HFF-Myc (cell line): ENCODE data around the gene PNPLA2.

Source experiments
- DNase-seq: peaks from one replicate; pipeline ENCODE4 v3.0.0-alpha.2; 2011; ENCODE audit warnings: low read depth; ENCODE audit errors: extremely low read depth
- H3K4me3 ChIP-seq: replicated peaks from 2 replicates; pipeline ENCODE4 v1.5.1; 2011; ENCODE audit warnings: low read depth, mild to moderate bottlenecking, control low read depth, low read length
- CTCF ChIP-seq: IDR thresholded peaks from 2 replicates; pipeline ENCODE4 v1.5.1; 2012; ENCODE audit warnings: mild to moderate bottlenecking, low read depth, low read length, control low read depth; ENCODE audit errors: missing control alignments

Gene PNPLA2

DNA sequence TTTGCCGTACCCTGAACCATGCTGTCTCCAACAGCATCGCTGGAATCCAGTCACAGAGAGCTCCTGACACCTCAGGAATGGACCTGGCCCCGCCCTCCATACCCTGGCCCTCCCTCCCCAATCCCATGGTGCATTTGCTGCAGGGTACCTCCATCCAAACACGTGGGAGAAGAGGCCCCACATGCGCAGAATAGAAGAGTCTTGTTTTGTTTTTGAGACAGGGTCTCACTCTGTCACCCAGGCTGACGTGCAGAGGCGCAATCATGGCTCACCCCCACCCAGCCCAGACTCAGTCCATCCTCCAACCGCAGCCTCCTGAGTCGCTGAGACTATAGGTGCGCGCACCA is 2.3 kb upstream of the PNPLA2 start:
- no peak for DNase-seq
- TF ChIP-seq CTCF, result no peak
- H3K4me3 ChIP-seq, result no peak overlapping the region

- no peak for DNase-seq
- H3K4me3 ChIP-seq, result peak overlapping the region; percentile 60
- TF ChIP-seq CTCF, result no peak
These were observed 616 bp downstream of the PNPLA2 start for GRCh38 chr11:819129-819931.

DNA sequence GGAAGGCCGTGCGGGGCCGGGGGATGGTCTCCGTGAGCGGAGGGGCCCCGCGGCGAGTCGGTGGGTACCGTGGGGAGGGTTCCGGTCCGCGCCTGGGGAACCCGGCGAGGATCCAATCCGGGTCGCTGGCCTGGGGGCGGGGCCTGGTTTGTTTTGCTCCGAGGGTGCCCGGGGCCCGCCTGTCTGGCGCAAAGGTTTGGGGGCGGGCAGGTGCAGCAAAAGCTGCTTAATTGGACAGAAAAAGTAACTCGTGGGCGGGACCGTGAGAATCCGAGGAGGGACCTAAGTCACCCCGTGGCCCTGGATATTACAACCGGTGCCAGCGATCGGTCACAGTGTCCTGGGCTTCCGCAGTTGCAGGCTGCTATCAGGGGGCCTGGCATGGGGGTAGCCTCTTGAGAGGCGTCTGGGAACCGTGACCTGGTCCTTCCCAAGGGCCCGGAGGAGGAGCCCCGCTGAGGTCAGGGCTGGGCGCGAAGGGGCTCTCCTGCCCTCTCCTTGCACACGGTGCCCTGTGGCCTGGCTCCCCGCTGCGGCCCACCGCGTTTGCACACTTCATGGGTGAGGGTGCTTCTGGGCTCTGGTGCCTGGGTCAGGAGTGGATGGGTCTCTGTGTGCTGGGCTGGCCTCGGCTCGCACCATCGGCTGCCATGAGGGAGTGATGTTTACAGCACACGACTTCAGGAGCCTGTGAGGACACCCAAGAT is 1.4 kb downstream of the PNPLA2 start:
- peak overlapping the region; percentile 60 for H3K4me3 ChIP-seq
- no peak for DNase-seq
- no peak for TF ChIP-seq CTCF

- DNase-seq, result no peak
- H3K4me3 ChIP-seq, result peak overlapping the region; percentile 60
- TF ChIP-seq CTCF, result no peak
These were observed 2.2 kb downstream of the PNPLA2 start for GRCh38 chr11:820655-821511.

- no peak for TF ChIP-seq CTCF
- peak overlapping the region; percentile 60; the same call in 1 of the 2 replicates for H3K4me3 ChIP-seq
- no peak for DNase-seq
These were observed 3.0 kb downstream of the PNPLA2 start for GRCh38 chr11:821512-822371.
